Measurements from ENCODE around the gene SLC28A1.
"Not testable (repeated sequence)": the region's sequence is repeated elsewhere in the genome, so short reads cannot be mapped to it uniquely, and the experiment has no call there.

SLC28A1 gene

DNA sequence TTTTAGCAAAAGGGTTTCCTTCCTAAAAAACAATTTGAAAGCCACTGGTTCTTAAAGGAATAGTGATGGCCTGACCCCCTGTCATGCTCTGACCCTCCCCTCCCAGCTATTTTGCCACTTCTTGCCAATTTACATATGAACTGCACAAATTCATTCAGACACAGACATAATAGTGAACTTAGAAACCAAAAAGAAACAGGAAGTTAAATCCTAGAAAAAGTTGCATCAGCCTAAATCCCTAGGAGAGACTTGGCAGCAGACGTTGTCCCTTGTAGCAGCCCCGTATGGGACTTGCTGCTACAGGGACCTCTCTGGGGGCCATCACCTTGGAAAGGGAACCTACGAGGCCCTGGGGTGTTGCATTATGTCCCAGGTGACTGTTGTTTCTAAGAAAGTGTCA lies 82.9 kb downstream of the SLC28A1 start:
- DNase-seq (ENCODE audit: low read depth in 1 of 2, low spot score in 1 of 2), result no peak

GRCh38 chr15:84968301-84968700 lies 83.8 kb downstream of the SLC28A1 start:
- no peak for DNase-seq (ENCODE audit: low read depth in 1 of 2, low spot score in 1 of 2)

- DNase-seq (ENCODE audit: low read depth in 1 of 2, low spot score in 1 of 2), result no peak
Measured at GRCh38 chr15:84969257-84969656, 84.8 kb downstream of the SLC28A1 start.

GRCh38 chr15:84970843-84971242 lies 86.4 kb downstream of the SLC28A1 start:
- no peak for DNase-seq (ENCODE audit: low read depth in 1 of 2, low spot score in 1 of 2)

DNA sequence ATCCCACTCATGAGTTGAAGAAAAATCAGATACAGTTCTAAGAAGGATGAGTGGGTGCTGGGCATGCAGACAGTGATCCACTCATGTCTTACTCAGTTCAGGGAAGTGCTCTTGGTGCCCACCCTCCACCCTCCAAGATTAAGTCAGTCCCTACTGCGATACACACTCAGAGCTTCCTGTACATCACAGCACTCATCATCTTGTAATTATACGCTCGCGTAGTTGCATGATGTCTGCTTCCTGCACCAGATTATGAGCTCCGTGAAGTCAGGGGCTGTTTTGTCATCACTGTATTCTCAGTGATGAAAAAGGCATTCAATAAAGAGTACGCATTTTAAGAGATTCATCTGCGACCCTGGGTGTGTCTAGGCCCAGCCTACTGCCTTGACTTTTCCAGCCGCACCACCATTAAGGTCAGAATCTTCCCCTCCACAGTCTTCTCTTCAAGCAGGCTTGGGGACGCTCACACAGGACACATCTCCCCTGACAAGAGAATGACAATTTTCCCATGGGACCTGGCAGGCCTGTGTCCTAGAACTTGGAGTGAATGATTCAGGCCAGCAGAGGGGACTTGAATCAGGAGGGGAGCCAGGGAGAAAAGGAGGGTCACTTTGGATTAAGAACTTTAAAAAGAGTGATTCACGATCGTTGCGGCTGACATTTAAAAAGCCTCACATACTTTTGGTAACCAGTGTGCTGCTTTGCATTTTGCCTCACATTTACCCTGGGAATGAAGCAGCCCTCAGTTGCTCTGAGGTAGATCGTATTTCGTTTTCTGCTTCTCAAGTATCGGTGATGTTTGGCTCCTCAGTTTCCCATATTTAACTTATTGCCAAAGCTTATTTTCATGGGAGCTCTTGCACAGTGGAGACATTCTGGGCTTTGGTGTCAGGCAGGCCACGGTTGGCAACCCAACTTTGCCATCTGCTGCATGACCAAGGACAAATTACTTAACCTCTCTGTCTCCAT lies 89.3 kb downstream of the SLC28A1 start:
- DNase-seq (ENCODE audit: low read depth in 1 of 2, low spot score in 1 of 2), result no peak

GRCh38 chr15:84975871-84976351 lies 91.4 kb downstream of the SLC28A1 start:
- no peak for DNase-seq (ENCODE audit: low read depth in 1 of 2, low spot score in 1 of 2)

GRCh38 chr15:84976746-84977345 lies 92.4 kb downstream of the SLC28A1 start:
- no peak for DNase-seq (ENCODE audit: low read depth in 1 of 2, low spot score in 1 of 2)

DNA sequence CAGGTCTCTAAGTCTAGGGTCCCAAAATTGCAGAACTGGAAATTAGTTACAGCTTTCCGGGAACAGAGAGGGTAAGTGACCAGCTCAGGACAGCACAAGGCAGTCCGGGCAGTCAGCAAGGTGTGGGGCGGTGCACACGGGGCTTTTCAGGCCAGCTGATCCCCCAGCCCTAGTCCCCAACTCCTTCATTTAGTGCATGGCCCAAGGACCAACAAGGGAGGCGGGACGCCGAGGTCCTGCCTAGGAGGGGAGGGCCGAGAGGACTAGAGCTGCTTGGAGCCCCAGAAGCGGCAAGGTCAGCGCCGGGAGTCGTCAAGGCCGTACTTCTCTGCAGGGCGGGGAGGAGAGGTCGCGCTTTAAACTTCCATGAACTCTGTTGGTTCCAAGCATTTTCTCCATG lies 95.2 kb downstream of the SLC28A1 start:
- DNase-seq (ENCODE audit: low read depth in 1 of 2, low spot score in 1 of 2), result no peak

- peak; percentile 73 to 76 for DNase-seq (ENCODE audit: low read depth in 1 of 2, low spot score in 1 of 2)
Measured at GRCh38 chr15:84980196-84981053, 96.0 kb downstream of the SLC28A1 start.

- peak; percentile 93 to 94 for DNase-seq (ENCODE audit: low read depth in 1 of 2, low spot score in 1 of 2)
Measured at GRCh38 chr15:84981054-84981710, 96.7 kb downstream of the SLC28A1 start.

GRCh38 chr15:84981711-84982300 lies 97.3 kb downstream of the SLC28A1 start, which contains the start of gene PDE8A:
Gene PDE8A, plus strand, starts transcription at chr15:84981856. Its CDS starts 307 bp downstream, at chr15:84982163.
- DNase-seq (ENCODE audit: low read depth in 1 of 2, low spot score in 1 of 2), result peak in 1 of 2 donors; percentile 17

DNA sequence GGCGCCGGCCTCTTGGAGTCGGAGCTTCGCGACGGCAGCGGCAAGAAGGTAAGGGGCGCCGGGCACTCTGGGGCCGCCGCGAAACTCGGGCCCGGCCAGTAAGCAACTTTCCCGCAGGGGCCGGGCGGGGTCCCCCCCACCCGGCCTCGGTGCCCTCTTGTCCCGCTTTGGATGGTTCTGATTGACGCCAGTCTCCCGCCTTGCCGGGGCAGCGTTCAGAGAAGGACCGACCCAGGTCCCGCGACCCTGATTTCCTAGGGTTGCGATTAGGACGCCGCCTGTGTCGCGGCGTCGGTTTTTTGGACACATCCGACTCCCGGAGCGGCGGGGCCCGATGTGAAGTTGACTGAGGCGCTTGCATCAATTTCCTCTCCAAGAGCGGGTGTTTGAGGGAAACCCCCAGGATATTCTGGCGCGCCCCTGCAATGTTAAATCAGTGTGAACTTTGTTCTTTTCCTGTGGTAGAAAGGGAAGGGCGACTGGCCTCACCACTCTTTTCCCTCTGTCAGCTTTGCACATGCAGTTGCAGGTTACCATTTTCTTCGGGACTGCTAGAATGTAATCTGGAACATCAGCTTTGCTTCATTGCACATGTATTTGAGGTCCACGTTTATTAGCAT lies 97.9 kb downstream of the SLC28A1 start:
- peak; percentile 28 to 42 for DNase-seq (ENCODE audit: low read depth in 1 of 2, low spot score in 1 of 2)

DNA sequence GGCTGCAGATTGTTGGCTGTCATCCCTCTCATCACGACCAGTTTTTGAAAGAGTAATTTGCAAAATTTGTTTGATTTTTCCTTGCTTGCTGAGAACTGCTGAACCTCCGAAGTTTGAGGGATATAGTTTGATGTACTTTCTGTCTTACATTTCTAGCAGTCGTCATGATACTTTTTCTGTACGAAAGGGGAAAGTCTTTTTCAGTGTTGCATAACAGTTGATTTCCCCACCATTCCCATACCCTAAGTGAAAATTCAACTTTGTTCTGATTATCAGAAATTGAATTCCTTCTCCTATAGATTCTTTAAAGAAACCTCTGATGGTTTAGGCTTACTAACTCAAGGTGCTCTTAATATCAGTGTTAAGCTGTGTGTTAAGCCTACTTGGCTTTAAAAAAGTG lies 98.8 kb downstream of the SLC28A1 start:
- no peak for DNase-seq (ENCODE audit: low read depth in 1 of 2, low spot score in 1 of 2)

- no peak for DNase-seq (ENCODE audit: low read depth in 1 of 2, low spot score in 1 of 2)
Measured at GRCh38 chr15:84983711-84984110, 99.2 kb downstream of the SLC28A1 start.

- DNase-seq (ENCODE audit: low read depth in 1 of 2, low spot score in 1 of 2), result no peak
Measured at GRCh38 chr15:84985158-84985557, 100.7 kb downstream of the SLC28A1 start.

DNA sequence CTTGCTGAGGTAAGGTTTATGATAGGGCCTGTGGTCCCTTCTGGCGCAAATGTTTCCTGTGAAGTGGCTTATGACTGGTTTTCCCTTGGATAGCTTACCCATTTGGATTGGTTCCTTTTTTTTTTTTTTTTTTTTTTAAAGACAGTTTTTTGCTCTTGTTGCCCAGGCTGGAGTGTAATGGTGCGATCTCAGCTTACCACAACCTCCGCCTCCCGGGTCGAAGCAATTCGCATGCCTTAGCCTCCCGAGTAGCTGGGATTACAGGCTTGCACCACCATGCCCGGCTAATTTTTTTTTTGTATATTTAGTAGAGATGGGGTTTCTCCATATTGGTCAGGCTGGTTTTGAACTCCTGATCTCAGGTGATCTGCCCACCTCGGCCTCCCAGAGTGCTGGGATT lies 102.9 kb downstream of the SLC28A1 start:
- DNase-seq (ENCODE audit: low read depth in 1 of 2, low spot score in 1 of 2), result not testable (repeated sequence)

DNA sequence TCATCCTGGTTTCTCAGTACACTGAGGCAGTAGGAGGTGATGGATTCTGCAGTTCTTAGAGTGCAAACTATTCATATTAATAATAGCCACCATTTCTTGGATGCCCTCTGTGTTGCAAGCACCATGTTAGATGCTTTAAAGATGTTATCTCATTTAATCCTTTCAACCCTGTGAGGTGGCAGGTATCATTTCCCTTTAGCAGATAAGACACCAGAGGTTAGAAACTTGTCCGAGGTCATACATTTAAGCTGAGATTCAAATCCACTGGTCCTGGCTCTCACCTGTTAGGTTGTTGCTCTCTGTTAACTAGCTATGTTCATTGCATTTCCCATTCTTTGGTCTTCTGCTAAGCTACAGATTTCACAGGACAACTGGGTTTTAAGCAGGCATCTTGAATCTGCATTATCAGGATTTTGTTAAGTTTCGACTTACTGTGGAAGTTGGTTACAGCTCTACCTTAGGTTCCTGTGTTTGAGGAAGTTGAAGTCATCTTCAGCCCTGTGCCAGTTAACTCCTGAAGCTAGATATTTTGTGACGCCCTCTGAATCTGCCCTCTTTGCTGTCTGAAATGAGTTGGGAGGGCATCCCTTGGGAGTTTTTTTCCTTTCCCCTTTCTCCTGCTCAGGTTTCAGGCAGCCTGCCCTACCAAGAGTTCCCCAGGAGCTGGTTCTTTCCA lies 103.6 kb downstream of the SLC28A1 start:
- DNase-seq (ENCODE audit: low read depth in 1 of 2, low spot score in 1 of 2), result no peak

DNA sequence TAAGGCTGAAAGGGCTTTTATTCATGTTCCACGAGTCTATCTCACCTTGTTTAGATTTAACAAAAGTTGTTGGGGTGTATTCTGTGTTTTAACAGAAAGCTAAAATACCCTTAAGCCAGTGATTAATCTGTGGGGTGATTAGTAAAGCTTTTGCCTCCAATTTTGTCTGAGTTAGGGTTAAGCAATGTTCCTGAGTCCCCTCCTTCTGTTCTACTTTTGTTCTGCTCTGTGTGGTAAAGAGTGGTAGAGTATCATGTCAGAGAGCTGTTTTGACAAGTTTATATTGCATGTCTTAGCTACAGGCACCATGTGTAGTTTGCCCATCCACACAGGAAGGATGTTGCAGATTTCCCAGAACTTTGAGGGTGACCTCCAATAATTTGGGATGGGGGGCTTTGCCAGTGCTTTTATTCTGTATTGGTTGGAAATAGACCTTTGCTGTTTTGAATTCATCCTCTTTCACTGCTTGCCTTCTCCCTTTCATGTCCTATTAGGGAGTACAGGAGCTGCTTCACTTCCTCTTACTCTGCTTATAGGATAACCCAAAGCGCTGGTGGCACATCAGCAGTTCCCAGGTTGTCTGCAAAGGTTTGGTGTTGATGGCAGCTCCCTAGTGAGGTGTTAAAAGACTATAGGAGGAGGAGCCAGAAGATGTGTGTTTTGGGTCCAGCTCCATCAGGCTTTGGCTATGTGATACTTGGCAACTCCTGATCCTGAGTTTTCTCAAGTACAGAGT lies 104.6 kb downstream of the SLC28A1 start:
- DNase-seq (ENCODE audit: low read depth in 1 of 2, low spot score in 1 of 2), result no peak

DNA sequence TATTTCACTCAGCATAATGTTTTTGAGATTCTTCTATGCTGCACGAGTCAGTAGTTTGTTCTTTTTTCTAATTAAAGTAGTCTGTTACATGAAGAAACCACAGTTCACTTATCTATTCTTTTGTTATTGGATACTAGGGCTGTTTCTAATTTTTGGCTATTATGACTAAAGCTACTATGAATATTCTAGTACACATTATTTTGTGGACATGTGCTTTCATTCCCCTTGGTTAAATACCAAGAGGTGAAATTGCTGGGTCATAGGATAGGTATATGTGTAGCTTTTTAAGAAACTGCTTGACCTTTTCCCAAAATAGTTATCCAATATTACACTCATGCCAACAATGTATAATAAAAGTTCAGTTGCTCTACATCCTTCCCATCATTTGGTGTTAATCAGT lies 106.0 kb downstream of the SLC28A1 start:
- no peak for DNase-seq (ENCODE audit: low read depth in 1 of 2, low spot score in 1 of 2)

Measured in activated CD4-positive, alpha-beta T cell treated with anti-CD3 and anti-CD28 coated beads, Interleukin-2, amount 50 U/mL, for 24 hours (primary cell).